ENCODE data around the gene MND1.
"Not testable (repeated sequence)": the region's sequence is repeated elsewhere in the genome, so short reads cannot be mapped to it uniquely, and the experiment has no call there.

Gene MND1

GRCh38 chr4:153440475-153440874 lies 96.0 kb downstream of the MND1 start:
- DNase-seq (ENCODE audit: low spot score), result no peak

GRCh38 chr4:153447175-153447905 lies 102.9 kb downstream of the MND1 start:
- DNase-seq (ENCODE audit: low spot score), result no peak

- no peak for DNase-seq (ENCODE audit: low spot score)
These were observed 103.7 kb downstream of the MND1 start for GRCh38 chr4:153448003-153448731.

GRCh38 chr4:153449338-153449737 lies 104.8 kb downstream of the MND1 start:
- DNase-seq (ENCODE audit: low spot score), result no peak

- DNase-seq (ENCODE audit: low spot score), result no peak
These were observed 106.0 kb downstream of the MND1 start for GRCh38 chr4:153450544-153450917.

- DNase-seq (ENCODE audit: low spot score), result not testable (repeated sequence)
These were observed 106.7 kb downstream of the MND1 start for GRCh38 chr4:153451145-153451544.

GRCh38 chr4:153451911-153452657 lies 107.6 kb downstream of the MND1 start:
- DNase-seq (ENCODE audit: low spot score), result no peak

- no peak for DNase-seq (ENCODE audit: low spot score)
These were observed 108.3 kb downstream of the MND1 start for GRCh38 chr4:153452658-153453378.

GRCh38 chr4:153453402-153453801 lies 108.9 kb downstream of the MND1 start:
- DNase-seq (ENCODE audit: low spot score), result no peak

- DNase-seq (ENCODE audit: low spot score), result no peak
These were observed 114.5 kb downstream of the MND1 start for GRCh38 chr4:153458969-153459368.

GRCh38 chr4:153461549-153461948 lies 117.1 kb downstream of the MND1 start:
- DNase-seq (ENCODE audit: low spot score), result not testable (repeated sequence)

GRCh38 chr4:153464068-153464467 lies 119.6 kb downstream of the MND1 start:
- no peak for DNase-seq (ENCODE audit: low spot score)
